HAP-1 (cell line): Measurements from ENCODE around the gene KCNN1.

Experiments
- DNase-seq, 2 experiments: peaks; one replicate each; pipeline ENCODE4 v3.0.0-alpha.2; 2016 to 2020; ENCODE audit warnings: low spot score in 2 of 2
- H3K27me3 ChIP-seq: fragments of 250-450 bp; sonication (Bioruptor Pico); 2 replicates; pipeline ENCODE4 v1.5.1; 2020; ENCODE audit warnings: low read depth, mild to moderate bottlenecking, moderate library complexity
- H3K36me3 ChIP-seq: fragments of 250-450 bp; sonication (Bioruptor Pico); replicated peaks from 2 replicates; pipeline ENCODE4 v1.5.1; 2020; ENCODE audit warnings: mild to moderate bottlenecking
- H3K4me1 ChIP-seq: fragments of 250-450 bp; sonication (Bioruptor Pico); 2 replicates; pipeline ENCODE4 v1.5.1; 2020; ENCODE audit warnings: mild to moderate bottlenecking
- H3K4me3 ChIP-seq: fragments of 250-450 bp; sonication (Bioruptor Pico); 2 replicates; pipeline ENCODE4 v1.5.1; 2020; ENCODE audit warnings: mild to moderate bottlenecking, moderate library complexity
- H3K9me3 ChIP-seq: fragments of 250-450 bp; sonication (Bioruptor Pico); 2 replicates; pipeline ENCODE4 v1.5.1; 2020; ENCODE audit warnings: mild to moderate bottlenecking, moderate library complexity
- in situ Hi-C: fragments of 300-500 bp; cut with MboI; formaldehyde crosslinking; loops from 3 replicates; pipeline ENCODE4 v1.14.3; 2020; ENCODE audit warnings: low sequenced_read_pairs, inconsistent platforms, mixed read lengths

Gene KCNN1

DNA sequence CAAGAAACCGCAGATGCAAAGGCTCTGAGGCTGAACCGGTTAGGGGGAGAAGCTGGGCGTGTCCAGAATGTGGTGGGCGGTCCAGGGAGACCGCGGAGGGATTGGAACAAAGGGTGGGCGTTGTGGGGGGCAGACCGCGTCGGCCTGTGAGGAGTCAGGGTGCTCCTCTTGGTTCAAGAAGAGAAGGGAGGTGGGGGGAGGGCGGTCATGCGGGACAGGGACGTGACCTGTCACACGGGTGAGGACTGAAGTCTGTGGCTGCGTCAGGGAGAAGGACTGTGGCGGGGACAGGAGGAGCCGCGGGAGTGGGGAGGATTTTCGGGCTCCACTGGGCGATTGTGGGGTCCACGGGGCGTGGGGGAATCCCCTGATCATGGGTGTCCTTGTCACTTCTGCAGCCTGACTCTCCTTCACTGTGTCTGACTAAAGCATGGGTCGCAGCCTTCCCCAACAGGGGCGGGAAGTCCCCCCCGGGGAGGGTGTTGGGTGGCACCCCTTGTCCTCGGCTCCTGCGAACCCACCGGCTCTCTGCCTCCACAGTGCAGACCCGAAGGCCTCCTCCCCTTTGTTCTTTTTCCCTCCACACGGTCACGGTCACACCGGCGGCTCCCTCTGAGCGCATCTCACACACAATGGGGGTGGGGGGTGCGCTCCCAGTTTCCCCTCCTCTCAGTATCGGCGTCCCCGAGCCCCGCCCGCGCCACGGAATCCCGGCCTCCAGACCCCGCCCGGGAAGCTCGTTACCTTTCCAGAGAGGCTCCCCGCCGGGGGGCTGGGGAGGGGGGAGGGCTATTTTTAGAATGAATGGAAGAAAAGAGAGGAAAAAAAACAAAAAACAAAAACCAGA is 16.4 kb upstream of the KCNN1 start:
- Histone ChIP-seq H3K27me3 (no peaks in the 10 kb centered on the region), H3K4me3 (peak overlapping the region; percentile 44), H3K36me3 (no peaks in the 10 kb centered on the region), H3K4me1 (peaks cover 44% of the 10 kb centered on the region), H3K9me3 (no peaks in the 10 kb centered on the region)
- DNase-seq: peak; percentile 48 to 80
- in situ Hi-C loops: no loop called here

- H3K4me1 ChIP-seq: peaks cover 44% of the 10 kb centered on the region
- in situ Hi-C loops: no loop called here
- peak in 1 of 2 experiments; percentile 48 for DNase-seq
- no peaks in the 10 kb centered on the region for H3K27me3 ChIP-seq
- no peaks in the 10 kb centered on the region for H3K36me3 ChIP-seq
- H3K4me3 ChIP-seq: peak overlapping the region; percentile 44
- no peaks in the 10 kb centered on the region for H3K9me3 ChIP-seq
Measured at GRCh38 chr19:17951157-17951989, 15.5 kb upstream of the KCNN1 start.

GRCh38 chr19:17951990-17952976 is 14.6 kb upstream of the KCNN1 start:
- Histone ChIP-seq H3K9me3 (no peaks in the 10 kb centered on the region), H3K36me3 (no peaks in the 10 kb centered on the region), H3K4me1 (peaks cover 42% of the 10 kb centered on the region), H3K4me3 (peak overlapping the region; percentile 44), H3K27me3 (no peaks in the 10 kb centered on the region)
- in situ Hi-C loops: no loop called here
- peak in 1 of 2 experiments; percentile 67 for DNase-seq

DNA sequence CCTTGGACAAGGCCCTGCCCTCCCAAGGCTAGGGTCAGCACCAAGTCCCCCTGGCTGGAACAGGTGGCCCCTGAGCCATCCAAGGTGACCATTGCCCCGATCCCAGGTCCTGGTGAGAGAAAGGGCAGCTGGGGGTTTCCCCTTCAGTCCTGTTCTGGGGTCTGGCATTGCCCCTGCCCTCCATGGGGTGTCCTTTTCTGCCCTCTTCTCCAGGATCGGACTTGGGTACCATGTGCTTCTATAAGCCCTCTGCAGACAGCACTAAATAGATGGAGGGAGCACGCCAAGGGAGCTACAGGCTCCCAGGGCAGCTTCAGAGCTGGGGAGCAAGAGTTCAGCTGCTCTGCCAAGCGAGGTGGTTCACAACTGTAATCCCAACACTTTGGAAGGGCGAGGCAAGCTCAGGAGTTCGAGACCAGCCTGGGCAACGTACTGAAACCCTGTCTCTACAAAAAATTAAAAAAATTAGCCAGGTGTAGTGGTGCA is 13.5 kb upstream of the KCNN1 start:
- no peaks in the 10 kb centered on the region for H3K27me3 ChIP-seq
- peak overlapping the region; percentile 44 for H3K4me3 ChIP-seq
- in situ Hi-C loops: no loop called here
- H3K4me1 ChIP-seq: peaks cover 39% of the 10 kb centered on the region
- no peak for DNase-seq
- no peaks in the 10 kb centered on the region for H3K36me3 ChIP-seq
- no peaks in the 10 kb centered on the region for H3K9me3 ChIP-seq

GRCh38 chr19:17953869-17954268 is 13.0 kb upstream of the KCNN1 start:
- Histone ChIP-seq H3K4me3 (no peak overlapping the region), H3K36me3 (no peaks in the 10 kb centered on the region), H3K27me3 (no peaks in the 10 kb centered on the region), H3K9me3 (no peaks in the 10 kb centered on the region), H3K4me1 (peaks cover 39% of the 10 kb centered on the region)
- peak; percentile 31 to 60 for DNase-seq
- in situ Hi-C loops: no loop called here

GRCh38 chr19:17954401-17954800 is 12.5 kb upstream of the KCNN1 start:
- DNase-seq: no peak
- Histone ChIP-seq H3K27me3 (no peaks in the 10 kb centered on the region), H3K4me1 (peaks cover 35% of the 10 kb centered on the region), H3K9me3 (no peaks in the 10 kb centered on the region), H3K4me3 (no peak overlapping the region), H3K36me3 (no peaks in the 10 kb centered on the region)
- in situ Hi-C loops: no loop called here

DNA sequence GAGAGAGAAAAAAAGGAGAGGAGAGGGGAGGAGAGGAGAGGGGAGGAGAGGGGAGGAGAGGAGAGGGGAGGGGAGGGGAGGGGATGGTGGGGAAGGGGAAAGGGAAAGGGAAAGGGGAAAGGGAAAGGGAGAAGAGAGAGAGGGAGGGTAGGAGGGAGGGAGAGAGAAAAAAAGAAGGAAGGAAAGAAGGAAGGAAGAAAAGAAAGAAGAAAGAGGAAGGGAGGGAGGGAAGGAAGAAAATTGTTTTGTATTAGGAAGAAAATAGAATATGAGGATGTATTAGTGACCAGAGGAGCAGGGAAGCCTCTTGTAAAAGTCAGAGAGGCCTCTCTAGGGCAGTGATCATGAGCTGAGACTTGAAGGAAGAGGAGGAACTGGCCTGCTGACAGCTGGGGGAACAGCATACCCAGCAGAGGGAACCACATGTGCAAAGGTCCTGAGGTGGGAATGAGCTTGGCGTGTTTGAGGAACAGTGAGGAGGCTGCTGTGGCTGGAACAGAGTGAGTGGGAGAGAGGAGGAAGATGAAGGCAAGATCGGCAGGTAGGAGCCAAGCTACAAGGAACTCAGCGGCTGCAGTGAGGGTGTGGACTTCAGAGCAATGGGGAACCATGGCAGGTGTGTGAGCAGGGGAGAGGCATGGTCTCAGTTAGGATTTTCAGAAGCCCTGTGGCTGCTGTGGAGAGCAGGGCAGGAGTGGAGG is 9.6 kb upstream of the KCNN1 start:
- Histone ChIP-seq H3K4me1 (peaks cover 10% of the 10 kb centered on the region), H3K27me3 (no peaks in the 10 kb centered on the region), H3K36me3 (no peaks in the 10 kb centered on the region), H3K4me3 (no peak overlapping the region), H3K9me3 (no peaks in the 10 kb centered on the region)
- DNase-seq: no peak
- in situ Hi-C loops: no loop called here

DNA sequence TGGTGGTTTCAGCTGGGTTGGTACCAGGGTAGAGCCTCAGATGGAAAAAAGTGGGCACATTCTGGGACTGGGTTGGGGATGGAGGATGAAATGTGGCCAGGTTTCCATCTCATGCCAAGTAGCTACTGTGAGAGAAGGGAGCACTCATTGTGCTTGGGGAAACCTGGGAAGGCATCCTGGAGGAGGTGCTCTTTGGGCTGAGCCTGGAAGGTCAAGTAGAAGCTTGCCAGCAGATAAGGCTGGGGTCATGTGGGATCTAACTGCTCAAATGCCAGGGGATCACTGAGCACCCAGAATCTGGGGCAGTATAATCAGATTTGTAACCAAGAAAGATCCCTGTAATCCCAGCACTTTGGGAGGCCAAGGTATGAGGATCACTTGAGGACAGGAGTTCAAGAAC is 9.0 kb upstream of the KCNN1 start:
- in situ Hi-C loops: no loop called here
- Histone ChIP-seq H3K36me3 (no peaks in the 10 kb centered on the region), H3K27me3 (no peaks in the 10 kb centered on the region), H3K4me3 (no peak overlapping the region), H3K9me3 (no peaks in the 10 kb centered on the region), H3K4me1 (peaks cover 10% of the 10 kb centered on the region)
- DNase-seq: no peak

- Histone ChIP-seq H3K4me3 (no peak overlapping the region), H3K36me3 (no peaks in the 10 kb centered on the region), H3K4me1 (no peaks in the 10 kb centered on the region; the same call in 1 of the 2 replicates), H3K9me3 (no peaks in the 10 kb centered on the region), H3K27me3 (no peaks in the 10 kb centered on the region)
- no peak for DNase-seq
- in situ Hi-C loops: no loop called here
Measured at GRCh38 chr19:17963936-17964691, 2.8 kb upstream of the KCNN1 start.

GRCh38 chr19:17965370-17966128 is 1.4 kb upstream of the KCNN1 start:
- no peak for DNase-seq
- Histone ChIP-seq H3K9me3 (no peaks in the 10 kb centered on the region), H3K4me3 (no peak overlapping the region), H3K36me3 (no peaks in the 10 kb centered on the region), H3K27me3 (no peaks in the 10 kb centered on the region), H3K4me1 (no peaks in the 10 kb centered on the region; the same call in 1 of the 2 replicates)
- in situ Hi-C loops: no loop called here

- no peak for DNase-seq
- no peaks in the 10 kb centered on the region for H3K9me3 ChIP-seq
- no peak overlapping the region for H3K4me3 ChIP-seq
- no peaks in the 10 kb centered on the region; the same call in 1 of the 2 replicates for H3K4me1 ChIP-seq
- H3K27me3 ChIP-seq: no peaks in the 10 kb centered on the region
- no peaks in the 10 kb centered on the region for H3K36me3 ChIP-seq
- in situ Hi-C loops: no loop called here
Measured at GRCh38 chr19:17966129-17966483, 801 bp upstream of the KCNN1 start.
